Measurements from ENCODE around the gene APP. TPM values are rescaled to one million over a fixed set of nuclear protein-coding genes. Genes with fewer than 3 reads are reported as not detected.

APP gene
- total and polyA plus RNA-seq, 10 of the 15 experiments (the other 5 are each of a cell fraction or from before 2014, with no cell fraction given): 8.8 to 94.9 (median 51.0) TPM

DNA sequence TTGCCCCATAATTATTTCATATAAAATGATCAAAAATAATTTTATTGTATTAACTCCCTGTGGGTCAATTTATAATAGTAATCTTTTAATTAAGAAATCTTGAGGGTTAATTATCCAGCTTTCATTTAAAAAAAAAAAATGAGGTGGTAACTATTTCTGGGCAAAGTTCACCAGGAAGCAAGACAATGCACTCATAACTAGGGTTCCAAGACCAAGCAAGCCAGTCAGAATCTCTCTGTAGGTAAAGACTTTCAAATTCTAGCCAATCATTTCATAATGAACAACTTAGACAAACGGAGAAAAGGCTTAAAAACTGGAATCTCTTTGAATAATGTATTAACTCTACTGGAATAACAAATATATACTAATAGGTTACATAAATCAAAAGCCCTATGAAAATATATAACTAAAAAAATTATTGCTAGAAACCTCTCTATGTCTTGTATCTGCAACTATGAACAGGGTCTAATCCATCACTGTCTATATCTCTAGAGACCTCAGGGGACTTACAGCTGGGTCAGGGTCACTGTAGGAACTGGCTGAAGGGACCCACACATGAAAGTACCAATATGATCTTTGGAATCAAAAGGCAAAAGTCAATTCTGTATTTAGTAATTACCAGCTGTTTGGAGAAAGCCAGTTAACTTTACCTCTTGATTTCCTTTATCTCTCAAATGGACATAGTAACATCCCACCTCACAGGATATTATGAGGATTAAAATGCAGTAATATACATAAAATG lies 43.3 kb downstream of the APP start:
- TF ChIP-seq E2F8 (IDR thresholded peaks at IDR 0.05; ENCODE audit: low read depth, partially characterized antibody): no peak
- TF ChIP-seq, protein P1, sequence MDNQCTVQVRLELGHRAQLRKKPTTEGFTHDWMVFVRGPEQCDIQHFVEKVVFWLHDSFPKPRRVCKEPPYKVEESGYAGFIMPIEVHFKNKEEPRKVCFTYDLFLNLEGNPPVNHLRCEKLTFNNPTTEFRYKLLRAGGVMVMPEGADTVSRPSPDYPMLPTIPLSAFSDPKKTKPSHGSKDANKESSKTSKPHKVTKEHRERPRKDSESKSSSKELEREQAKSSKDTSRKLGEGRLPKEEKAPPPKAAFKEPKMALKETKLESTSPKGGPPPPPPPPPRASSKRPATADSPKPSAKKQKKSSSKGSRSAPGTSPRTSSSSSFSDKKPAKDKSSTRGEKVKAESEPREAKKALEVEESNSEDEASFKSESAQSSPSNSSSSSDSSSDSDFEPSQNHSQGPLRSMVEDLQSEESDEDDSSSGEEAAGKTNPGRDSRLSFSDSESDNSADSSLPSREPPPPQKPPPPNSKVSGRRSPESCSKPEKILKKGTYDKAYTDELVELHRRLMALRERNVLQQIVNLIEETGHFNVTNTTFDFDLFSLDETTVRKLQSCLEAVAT (IDR thresholded peaks at IDR 0.05): no peak
- TF ChIP-seq SMAD5 (IDR thresholded peaks at IDR 0.05; ENCODE audit: low read depth): no peak
- ATAC-seq (no peak), FAIRE-seq (no peak), DNase-seq (ENCODE audit: low read depth, low spot score) (no peak)
- H3K4me2 ChIP-seq (ENCODE audit: control insufficient read depth, insufficient read depth): no peak overlapping the region
- in situ Hi-C loops (cut with MboI): no loop called here
- no peaks in the 10 kb centered on the region for H3K9me3 ChIP-seq (replicated peaks; ENCODE audit: control insufficient read depth, insufficient read depth, low read length)
- H4K20me1 ChIP-seq (ENCODE audit: control insufficient read depth, insufficient read depth): no peaks in the 10 kb centered on the region
- 0% methylated on average over 1 of the region's 1 CpG for WGBS (ENCODE audit: insufficient coverage, insufficient replicate concordance, low lambda C conversion rate, missing lambda C conversion rate)
- no TSS peak for BruUV-seq (replicated peaks)
- intact Hi-C loops (cut with micrococcal nuclease; ENCODE audit: unreplicated experiment): no loop called here
- ChIA-PET CTCF (interaction anchor here (0.9 to 1.1 kb wide), 2 partner anchors 12 to 167 kb away, joined by 3 read pairs; no protein-coding TSS in a partner anchor), POLR2A (no interaction called here), RAD21 (ENCODE audit: unreplicated experiment) (no interaction called here), SMC1A (ENCODE audit: uncharacterized antibody, unreplicated experiment) (interaction anchor here (0.8 to 1.6 kb wide), 4 partner anchors 8 to 60 kb away, joined by 3 to 4 read pairs (median 3); no protein-coding TSS in a partner anchor)
- H3K9ac ChIP-seq (ENCODE audit: control insufficient read depth, insufficient read depth, low read length): no peak overlapping the region
- H3K4me1 ChIP-seq (ENCODE audit: control insufficient read depth, insufficient read depth, low read length): no peaks in the 10 kb centered on the region
- no peaks in the 10 kb centered on the region for H3K36me3 ChIP-seq (ENCODE audit: control insufficient read depth in 2 of 2, insufficient read depth in 2 of 2, low read length in 1 of 2)
- H3K27ac ChIP-seq (ENCODE audit: control insufficient read depth, insufficient read depth): no peak overlapping the region
- no peak overlapping the region for H2AFZ ChIP-seq (ENCODE audit: control insufficient read depth, low read depth, low read length)
- H3K27me3 ChIP-seq (replicated peaks in 1 of 2; ENCODE audit: control insufficient read depth in 2 of 2, insufficient read depth in 2 of 2, low read length in 1 of 2): no peaks in the 10 kb centered on the region
- H3K79me2 ChIP-seq (ENCODE audit: control insufficient read depth, insufficient read depth, low read length): no peaks in the 10 kb centered on the region; the same call in 1 of the 2 replicates
- H3K4me3 ChIP-seq: no peak overlapping the region

All from GM12878 (cell line).